ENCODE results near the gene CUL4B. TPM values are rescaled to one million over a fixed set of nuclear protein-coding genes. Genes with fewer than 3 reads are reported as not detected.

CUL4B gene
- total and polyA plus RNA-seq, 2 experiments from 2014 or later, result 12.7 to 42.9 TPM

DNA sequence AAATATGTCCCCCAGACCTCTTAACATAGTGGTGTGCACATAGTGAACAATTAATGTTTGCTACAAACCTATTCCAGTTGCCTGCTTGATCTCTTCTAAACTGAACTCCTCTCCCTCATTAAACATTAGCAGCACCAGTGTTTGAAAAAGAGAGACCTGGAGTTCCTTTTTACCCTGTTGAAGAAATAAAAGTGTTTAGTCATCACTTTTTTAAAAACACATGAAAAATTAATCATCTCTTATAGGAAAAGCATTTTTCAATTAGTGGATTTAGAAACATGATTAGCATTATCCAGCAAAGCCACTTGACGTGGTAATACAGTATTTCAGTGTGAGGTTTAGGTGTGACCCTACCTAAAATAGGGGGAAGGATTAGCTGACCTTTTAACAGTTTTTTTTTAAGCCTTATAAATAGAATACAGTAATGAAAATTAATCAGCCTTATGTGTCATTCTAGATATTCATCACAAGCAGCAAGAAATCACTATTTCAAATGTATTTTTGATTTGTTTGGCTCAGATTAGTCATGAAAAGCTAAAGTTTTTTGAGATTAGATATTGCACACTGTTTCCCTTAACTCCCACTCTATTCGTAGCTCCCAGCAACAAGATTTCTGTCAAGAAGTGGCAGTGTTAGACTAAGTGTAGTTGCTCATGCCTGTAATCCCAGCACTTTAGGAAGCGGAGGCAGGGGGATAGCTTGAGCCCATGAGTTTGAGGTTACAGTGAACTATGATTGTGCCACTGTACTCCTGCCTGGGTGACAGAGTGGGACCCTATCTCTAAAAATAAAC lies 26.2 kb downstream of the CUL4B start:
- no peak for TF ChIP-seq POLR2AphosphoS5 (IDR thresholded peaks at IDR 0.05; ENCODE audit: low read depth)
- no peak for TF ChIP-seq JUNB (IDR thresholded peaks at IDR 0.05; ENCODE audit: unreplicated experiment)
- TF ChIP-seq ZNF331 (CRISPR knock-in tag; IDR thresholded peaks at IDR 0.05; ENCODE audit: low read depth), result no peak
- TF ChIP-seq, protein P1, sequence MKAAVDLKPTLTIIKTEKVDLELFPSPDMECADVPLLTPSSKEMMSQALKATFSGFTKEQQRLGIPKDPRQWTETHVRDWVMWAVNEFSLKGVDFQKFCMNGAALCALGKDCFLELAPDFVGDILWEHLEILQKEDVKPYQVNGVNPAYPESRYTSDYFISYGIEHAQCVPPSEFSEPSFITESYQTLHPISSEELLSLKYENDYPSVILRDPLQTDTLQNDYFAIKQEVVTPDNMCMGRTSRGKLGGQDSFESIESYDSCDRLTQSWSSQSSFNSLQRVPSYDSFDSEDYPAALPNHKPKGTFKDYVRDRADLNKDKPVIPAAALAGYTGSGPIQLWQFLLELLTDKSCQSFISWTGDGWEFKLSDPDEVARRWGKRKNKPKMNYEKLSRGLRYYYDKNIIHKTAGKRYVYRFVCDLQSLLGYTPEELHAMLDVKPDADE (IDR thresholded peaks at IDR 0.05), result no peak
- TF ChIP-seq, protein P2, sequence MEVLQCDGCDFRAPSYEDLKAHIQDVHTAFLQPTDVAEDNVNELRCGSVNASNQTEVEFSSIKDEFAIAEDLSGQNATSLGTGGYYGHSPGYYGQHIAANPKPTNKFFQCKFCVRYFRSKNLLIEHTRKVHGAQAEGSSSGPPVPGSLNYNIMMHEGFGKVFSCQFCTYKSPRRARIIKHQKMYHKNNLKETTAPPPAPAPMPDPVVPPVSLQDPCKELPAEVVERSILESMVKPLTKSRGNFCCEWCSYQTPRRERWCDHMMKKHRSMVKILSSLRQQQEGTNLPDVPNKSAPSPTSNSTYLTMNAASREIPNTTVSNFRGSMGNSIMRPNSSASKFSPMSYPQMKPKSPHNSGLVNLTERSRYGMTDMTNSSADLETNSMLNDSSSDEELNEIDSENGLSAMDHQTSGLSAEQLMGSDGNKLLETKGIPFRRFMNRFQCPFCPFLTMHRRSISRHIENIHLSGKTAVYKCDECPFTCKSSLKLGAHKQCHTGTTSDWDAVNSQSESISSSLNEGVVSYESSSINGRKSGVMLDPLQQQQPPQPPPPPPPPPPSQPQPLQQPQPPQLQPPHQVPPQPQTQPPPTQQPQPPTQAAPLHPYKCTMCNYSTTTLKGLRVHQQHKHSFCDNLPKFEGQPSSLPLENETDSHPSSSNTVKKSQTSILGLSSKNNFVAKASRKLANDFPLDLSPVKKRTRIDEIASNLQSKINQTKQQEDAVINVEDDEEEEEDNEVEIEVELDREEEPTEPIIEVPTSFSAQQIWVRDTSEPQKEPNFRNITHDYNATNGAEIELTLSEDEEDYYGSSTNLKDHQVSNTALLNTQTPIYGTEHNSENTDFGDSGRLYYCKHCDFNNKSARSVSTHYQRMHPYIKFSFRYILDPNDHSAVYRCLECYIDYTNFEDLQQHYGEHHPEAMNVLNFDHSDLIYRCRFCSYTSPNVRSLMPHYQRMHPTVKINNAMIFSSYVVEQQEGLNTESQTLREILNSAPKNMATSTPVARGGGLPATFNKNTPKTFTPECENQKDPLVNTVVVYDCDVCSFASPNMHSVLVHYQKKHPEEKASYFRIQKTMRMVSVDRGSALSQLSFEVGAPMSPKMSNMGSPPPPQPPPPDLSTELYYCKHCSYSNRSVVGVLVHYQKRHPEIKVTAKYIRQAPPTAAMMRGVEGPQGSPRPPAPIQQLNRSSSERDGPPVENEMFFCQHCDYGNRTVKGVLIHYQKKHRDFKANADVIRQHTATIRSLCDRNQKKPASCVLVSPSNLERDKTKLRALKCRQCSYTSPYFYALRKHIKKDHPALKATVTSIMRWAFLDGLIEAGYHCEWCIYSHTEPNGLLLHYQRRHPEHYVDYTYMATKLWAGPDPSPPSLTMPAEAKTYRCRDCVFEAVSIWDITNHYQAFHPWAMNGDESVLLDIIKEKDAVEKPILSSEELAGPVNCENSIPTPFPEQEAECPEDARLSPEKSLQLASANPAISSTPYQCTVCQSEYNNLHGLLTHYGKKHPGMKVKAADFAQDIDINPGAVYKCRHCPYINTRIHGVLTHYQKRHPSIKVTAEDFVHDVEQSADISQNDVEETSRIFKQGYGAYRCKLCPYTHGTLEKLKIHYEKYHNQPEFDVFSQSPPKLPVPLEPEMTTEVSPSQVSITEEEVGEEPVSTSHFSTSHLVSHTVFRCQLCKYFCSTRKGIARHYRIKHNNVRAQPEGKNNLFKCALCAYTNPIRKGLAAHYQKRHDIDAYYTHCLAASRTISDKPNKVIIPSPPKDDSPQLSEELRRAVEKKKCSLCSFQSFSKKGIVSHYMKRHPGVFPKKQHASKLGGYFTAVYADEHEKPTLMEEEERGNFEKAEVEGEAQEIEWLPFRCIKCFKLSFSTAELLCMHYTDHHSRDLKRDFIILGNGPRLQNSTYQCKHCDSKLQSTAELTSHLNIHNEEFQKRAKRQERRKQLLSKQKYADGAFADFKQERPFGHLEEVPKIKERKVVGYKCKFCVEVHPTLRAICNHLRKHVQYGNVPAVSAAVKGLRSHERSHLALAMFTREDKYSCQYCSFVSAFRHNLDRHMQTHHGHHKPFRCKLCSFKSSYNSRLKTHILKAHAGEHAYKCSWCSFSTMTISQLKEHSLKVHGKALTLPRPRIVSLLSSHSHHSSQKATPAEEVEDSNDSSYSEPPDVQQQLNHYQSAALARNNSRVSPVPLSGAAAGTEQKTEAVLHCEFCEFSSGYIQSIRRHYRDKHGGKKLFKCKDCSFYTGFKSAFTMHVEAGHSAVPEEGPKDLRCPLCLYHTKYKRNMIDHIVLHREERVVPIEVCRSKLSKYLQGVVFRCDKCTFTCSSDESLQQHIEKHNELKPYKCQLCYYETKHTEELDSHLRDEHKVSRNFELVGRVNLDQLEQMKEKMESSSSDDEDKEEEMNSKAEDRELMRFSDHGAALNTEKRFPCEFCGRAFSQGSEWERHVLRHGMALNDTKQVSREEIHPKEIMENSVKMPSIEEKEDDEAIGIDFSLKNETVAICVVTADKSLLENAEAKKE (CRISPR knock-in tag; IDR thresholded peaks at IDR 0.05), result no peak
- no peak for TF ChIP-seq NANOG (IDR thresholded peaks at IDR 0.05; ENCODE audit: borderline replicate concordance)
- no peak for TF ChIP-seq EZH2 (IDR thresholded peaks at IDR 0.05; ENCODE audit: low read depth, unreplicated experiment)
- no peak for TF ChIP-seq CREB1 (CRISPR knock-in tag; IDR thresholded peaks at IDR 0.05; ENCODE audit: low read depth)
- TF ChIP-seq REST (IDR thresholded peaks at IDR 0.05; ENCODE audit: unreplicated experiment), result no peak
- TF ChIP-seq CTCF (conservative IDR thresholded peaks at IDR 0.05; ENCODE audit: low read depth in 2 of 2), result no peak
- TF ChIP-seq EZH2phosphoT487 (IDR thresholded peaks at IDR 0.05; ENCODE audit: unreplicated experiment), result no peak
- Histone ChIP-seq H3K27me3 (ENCODE audit: insufficient read depth) (no peaks in the 10 kb centered on the region), H3K9me2 (ENCODE audit: insufficient read depth) (no peaks in the 10 kb centered on the region), H3K36me3 (ENCODE audit: insufficient read depth) (peaks cover 9% of the 10 kb centered on the region; the same call in 1 of the 2 replicates), H3K4me3 (no peak overlapping the region), H2AFZ (no peak overlapping the region), H3K79me2 (replicated peaks; ENCODE audit: insufficient read depth) (no peaks in the 10 kb centered on the region), H3K4me2 (no peak overlapping the region), H3K4me1 (ENCODE audit: insufficient read depth) (no peaks in the 10 kb centered on the region), H3F3A (replicated peaks; ENCODE audit: low read depth) (no peaks in the 10 kb centered on the region), H4K20me1 (replicated peaks; ENCODE audit: insufficient read depth) (no peaks in the 10 kb centered on the region), H3K27ac (ENCODE audit: low read depth) (no peak overlapping the region)
- DNase-seq (ENCODE audit: low spot score), result no peak
- H3K9me3 Mint-ChIP-seq, result no peaks in the 10 kb centered on the region; the same call in 2 of the 3 replicates
- H3K4me3 Mint-ChIP-seq, result no peak overlapping the region
- ATAC-seq, result no peak
- H3K4me1 Mint-ChIP-seq, result no peaks in the 10 kb centered on the region
- peaks cover 2% of the 10 kb centered on the region for H3K27me3 Mint-ChIP-seq (ENCODE audit: insufficient read depth, low read depth, poor library complexity)
- peaks cover 40% of the 10 kb centered on the region for H3K36me3 Mint-ChIP-seq (ENCODE audit: low read depth)
- no peak overlapping the region for H3K27ac Mint-ChIP-seq

All from GM23338 (cell line).